ENCODE measurements around the gene EVI5L. TPM values are rescaled to one million over a fixed set of nuclear protein-coding genes. Genes with fewer than 3 reads are reported as not detected.

EVI5L gene
- total RNA-seq, 4 donors from 2014 or later, result 17.5 to 24.6 (median 20.4) TPM

DNA sequence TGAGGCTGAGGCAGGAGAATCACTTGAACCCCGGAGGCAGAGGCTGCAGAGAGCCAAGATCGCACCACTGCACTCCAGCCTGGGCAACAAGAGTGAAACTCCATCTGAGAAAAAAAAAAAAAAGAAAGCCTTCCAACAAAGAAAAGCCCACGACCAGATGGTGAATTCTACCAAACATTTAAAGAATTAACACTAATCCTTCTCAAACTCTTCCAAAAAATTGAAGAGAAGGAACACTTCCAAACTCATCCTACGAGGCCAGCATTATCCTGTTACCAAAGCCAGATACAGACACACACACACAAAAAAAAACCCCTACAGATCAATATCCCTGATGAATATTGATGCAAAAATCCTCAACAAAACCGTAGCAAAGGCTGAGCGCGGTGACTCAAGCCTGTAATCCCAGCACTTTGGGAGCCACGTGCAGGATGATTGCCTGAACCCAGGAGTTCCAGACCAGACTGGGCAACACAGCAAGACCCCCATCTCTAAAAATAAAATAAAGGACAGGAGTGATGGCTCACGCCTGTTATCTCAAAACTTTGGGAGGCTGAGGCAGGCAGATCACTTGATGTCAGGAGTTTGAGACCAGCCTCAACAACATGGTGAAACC is 6.2 kb upstream of the EVI5L start:
- no peaks in the 10 kb centered on the region for H3K36me3 ChIP-seq
- no peaks in the 10 kb centered on the region for H3K4me1 ChIP-seq
- TF ChIP-seq, protein P1, sequence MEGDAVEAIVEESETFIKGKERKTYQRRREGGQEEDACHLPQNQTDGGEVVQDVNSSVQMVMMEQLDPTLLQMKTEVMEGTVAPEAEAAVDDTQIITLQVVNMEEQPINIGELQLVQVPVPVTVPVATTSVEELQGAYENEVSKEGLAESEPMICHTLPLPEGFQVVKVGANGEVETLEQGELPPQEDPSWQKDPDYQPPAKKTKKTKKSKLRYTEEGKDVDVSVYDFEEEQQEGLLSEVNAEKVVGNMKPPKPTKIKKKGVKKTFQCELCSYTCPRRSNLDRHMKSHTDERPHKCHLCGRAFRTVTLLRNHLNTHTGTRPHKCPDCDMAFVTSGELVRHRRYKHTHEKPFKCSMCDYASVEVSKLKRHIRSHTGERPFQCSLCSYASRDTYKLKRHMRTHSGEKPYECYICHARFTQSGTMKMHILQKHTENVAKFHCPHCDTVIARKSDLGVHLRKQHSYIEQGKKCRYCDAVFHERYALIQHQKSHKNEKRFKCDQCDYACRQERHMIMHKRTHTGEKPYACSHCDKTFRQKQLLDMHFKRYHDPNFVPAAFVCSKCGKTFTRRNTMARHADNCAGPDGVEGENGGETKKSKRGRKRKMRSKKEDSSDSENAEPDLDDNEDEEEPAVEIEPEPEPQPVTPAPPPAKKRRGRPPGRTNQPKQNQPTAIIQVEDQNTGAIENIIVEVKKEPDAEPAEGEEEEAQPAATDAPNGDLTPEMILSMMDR (IDR thresholded peaks at IDR 0.05 in 4 of 5, conservative IDR thresholded peaks at IDR 0.05 in 1 of 5), result no peak
- no peak for TF ChIP-seq POLR2A (IDR thresholded peaks at IDR 0.05)
- DNase-seq (no peak), ATAC-seq (no peak)
- intact Hi-C loops (cut with DNase I; ENCODE audit: low total_unique reads), result no loop called here
- no peak overlapping the region for H3K27ac ChIP-seq
- H3K4me3 ChIP-seq, result no peak overlapping the region
- in situ Hi-C loops (cut with MboI; ENCODE audit: low sequenced_read_pairs in 4 of 4), result loop anchor here in 2 of 4 donors (25.0 kb wide), 2 partner anchors 461 to 736 kb away; no protein-coding TSS in a partner anchor
- peaks cover 8 to 23% (median 20%) of the 10 kb centered on the region in 3 donors for H3K27me3 ChIP-seq
- no peaks in the 10 kb centered on the region for H3K9me3 ChIP-seq

DNA sequence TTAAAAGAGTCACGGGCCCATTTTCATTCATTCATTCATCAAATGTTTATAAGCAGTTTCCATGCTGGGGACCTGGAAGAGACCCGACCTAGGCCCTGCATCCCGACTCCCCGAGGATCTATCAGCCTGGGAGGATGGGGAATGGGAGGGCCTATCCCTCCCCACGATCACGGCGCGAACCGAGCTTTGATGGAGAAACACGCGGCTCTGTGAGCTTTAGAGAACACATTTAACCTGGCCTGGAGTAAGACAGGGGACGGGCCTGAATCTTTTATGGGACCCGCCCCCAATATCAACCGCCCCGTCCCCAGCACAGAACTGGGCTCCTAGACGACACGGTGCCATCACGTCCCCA is 875 bp upstream of the EVI5L start:
- H3K4me1 ChIP-seq, result peaks cover 14 to 16% of the 10 kb centered on the region in 2 donors
- H3K9me3 ChIP-seq, result no peaks in the 10 kb centered on the region
- DNase-seq, result no peak
- no peaks in the 10 kb centered on the region for H3K36me3 ChIP-seq
- in situ Hi-C loops (cut with MboI; ENCODE audit: low sequenced_read_pairs in 4 of 4) (no loop called here), intact Hi-C loops (cut with DNase I; ENCODE audit: low total_unique reads) (loop anchor here (1.0 kb wide), 3 partner anchors 40 to 91 kb away; partner anchors contain the start of genes MAP2K7 and SNAPC2)
- H3K4me3 ChIP-seq, result peak overlapping the region; percentile 28 to 83 (median 54)
- TF ChIP-seq, protein P1 (IDR thresholded peaks at IDR 0.05 in 4 of 5, conservative IDR thresholded peaks at IDR 0.05 in 1 of 5), result no peak
- no peak for TF ChIP-seq POLR2A (IDR thresholded peaks at IDR 0.05)
- ATAC-seq, result no peak
- H3K27ac ChIP-seq, result peak overlapping the region; percentile 36 to 73 (median 58)
- H3K27me3 ChIP-seq, result peaks cover 0 to 13% (median 8%) of the 10 kb centered on the region in 3 donors

- H3K27ac ChIP-seq, result peak overlapping the region in 2 of 4 donors; percentile 35 to 58
- peaks cover 0 to 8% (median 0%) of the 10 kb centered on the region in 3 donors for H3K27me3 ChIP-seq
- DNase-seq, result no peak
- ATAC-seq, result peak in 1 of 2 donors; percentile 0
- H3K4me3 ChIP-seq, result peak overlapping the region; percentile 70 to 83 (median 74)
- H3K9me3 ChIP-seq, result no peaks in the 10 kb centered on the region
- peaks cover 14 to 16% of the 10 kb centered on the region in 2 donors for H3K4me1 ChIP-seq
- in situ Hi-C loops (cut with MboI; ENCODE audit: low sequenced_read_pairs in 4 of 4) (no loop called here), intact Hi-C loops (cut with DNase I; ENCODE audit: low total_unique reads) (no loop called here)
- no peaks in the 10 kb centered on the region for H3K36me3 ChIP-seq
- TF ChIP-seq POLR2A (IDR thresholded peaks at IDR 0.05), result no peak
- TF ChIP-seq, protein P1 (IDR thresholded peaks at IDR 0.05 in 4 of 5, conservative IDR thresholded peaks at IDR 0.05 in 1 of 5), result no peak
Measured at GRCh38 chr19:7830272-7830771, 304 bp downstream of the EVI5L start.

DNA sequence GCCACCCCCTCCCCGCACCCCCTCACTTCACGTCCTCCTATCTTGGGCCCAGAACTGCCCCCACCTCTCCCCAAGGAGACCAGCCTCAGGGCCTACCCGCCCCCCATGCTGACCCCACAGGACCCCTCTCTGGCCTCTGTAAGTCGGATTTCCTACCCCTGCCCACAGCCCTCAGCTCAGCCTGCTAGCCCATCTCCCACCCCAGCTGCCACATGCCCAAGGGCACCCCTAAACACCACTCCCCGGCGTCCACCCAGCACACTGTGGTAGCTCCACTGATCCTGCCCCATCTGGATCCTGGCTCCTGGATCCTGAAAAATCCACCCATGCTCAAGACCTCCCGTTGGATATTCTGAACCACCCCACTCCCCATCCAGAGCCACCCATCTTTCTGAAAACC is 805 bp downstream of the EVI5L start:
- Histone ChIP-seq H3K4me3 (peak overlapping the region; percentile 70 to 83 (median 74)), H3K36me3 (no peaks in the 10 kb centered on the region), H3K9me3 (no peaks in the 10 kb centered on the region), H3K27ac (no peak overlapping the region), H3K4me1 (peaks cover 14 to 16% of the 10 kb centered on the region in 2 donors), H3K27me3 (peaks cover 0 to 4% (median 0%) of the 10 kb centered on the region in 3 donors)
- in situ Hi-C loops (cut with MboI; ENCODE audit: low sequenced_read_pairs in 4 of 4) (no loop called here), intact Hi-C loops (cut with DNase I; ENCODE audit: low total_unique reads) (no loop called here)
- DNase-seq (no peak), ATAC-seq (no peak)
- TF ChIP-seq, protein P1 (IDR thresholded peaks at IDR 0.05 in 4 of 5, conservative IDR thresholded peaks at IDR 0.05 in 1 of 5), result no peak
- TF ChIP-seq POLR2A (IDR thresholded peaks at IDR 0.05), result no peak
